Right lobe of liver (tissue), 6 donors: ENCODE data around the gene BTBD16. TPM values are rescaled to one million over a fixed set of nuclear protein-coding genes. Genes with fewer than 3 reads are reported as not detected.

Source experiments
- ATAC-seq, 4 donors: fragments of 200-7000 bp; cut with Tn5 transposase; one replicate each; pipeline ENCODE4 v1.9.1; 2020; ENCODE audit warnings: mild to moderate bottlenecking in 4 of 4, moderate library complexity in 4 of 4
- DNase-seq, 3 donors: peaks; one replicate each; pipeline ENCODE4 v3.0.0-alpha.2; 2020
- H3K27ac ChIP-seq, 3 donors: fragments of 200-600 bp; one replicate each; pipeline ENCODE4 v1.8.0; 2022
- H3K27me3 ChIP-seq, 2 donors: fragments of 200-600 bp; one replicate each; pipeline ENCODE4 v1.8.0; 2022
- H3K36me3 ChIP-seq, 4 donors: fragments of 200-600 bp; sonication (generic) in 1 of 4; one replicate each; pipeline versions ENCODE4 v1.5.1 to v1.8.0; 2017 to 2022; ENCODE audit warnings: control low read depth in 1 of 4
- H3K4me1 ChIP-seq, 4 donors: fragments of 200-600 bp; sonication (generic) in 1 of 4; one replicate each; pipeline versions ENCODE4 v1.5.1 to v1.8.0; 2017 to 2022; ENCODE audit warnings: control low read depth in 1 of 4
- H3K4me3 ChIP-seq, 3 donors: fragments of 200-600 bp; one replicate each; pipeline ENCODE4 v1.8.0; 2022
- H3K9me3 ChIP-seq, 4 donors: fragments of 200-600 bp; sonication (generic) in 1 of 4; one replicate each; pipeline versions ENCODE4 v1.5.1 to v1.8.0; 2017 to 2022; ENCODE audit warnings: control low read depth in 1 of 4
- CTCF ChIP-seq, 4 donors: fragments of 200-600 bp in 3 of 4; fragments of 450-650 bp in 1 of 4; IDR thresholded peaks; one replicate each; pipeline versions ENCODE4 v1.5.1 to v1.8.0; 2016 to 2022; ENCODE audit warnings: antibody characterized with exemption in 4 of 4, mild to moderate bottlenecking in 2 of 4
- POLR2A ChIP-seq: fragments of 450-650 bp; IDR thresholded peaks from one replicate; pipeline ENCODE4 v1.6.1; 2017; ENCODE audit warnings: antibody characterized with exemption, mild to moderate bottlenecking
- WGBS: methylation state at CpG from one replicate; pipeline ENCODE4 v1.1.6; 2018; ENCODE audit warnings: low coverage, low lambda C conversion rate; ENCODE audit not compliant: insufficient coverage; ENCODE audit errors: missing lambda C conversion rate; 5-methylcytosine and 5-hydroxymethylcytosine counted together
- intact Hi-C, 2 donors: fragments of 100-400 bp; cut with DNase I; formaldehyde crosslinking; loops; one replicate each; pipeline versions ENCODE4 v1.11.2 to v1.14.1; 2022
- total RNA-seq, 6 experiments: library from RNA; depleted of rRNA in 2 of 6; stranded (reverse); fragments of >200 nt in 2 of 6; fragmentation: NEBNext Ultra II Directional in 3 of 6; extraction: Animal tissue kit (Norgen Biotek cat#: 25700) in 3 of 6; gene quantifications; one replicate each; pipeline versions ENCODE4 v1.1.0 to v1.2.4, GENCODE V29; 2016 to 2023
- donor health status: DM: no; HTN: yes; CAD: no.
- donor health status: DM: no; HTN: no; CAD: no.
- donor health status: DM: no; HTN: no; CAD: no.
- donor health status: DM: no; HTN: yes; CAD: no.
- donor health status: DM: no; HTN: yes; CAD: no.

The BTBD16 gene
- total RNA-seq, 6 experiments from 2014 or later, result 0.98 to 3.0 (median 2.0) TPM

GRCh38 chr10:122254831-122255230 is 16.3 kb upstream of the BTBD16 start:
- 80% methylated on average over 1 of the region's 5 CpGs for WGBS
- Histone ChIP-seq H3K36me3 (no peaks in the 10 kb centered on the region), H3K4me3 (no peak overlapping the region), H3K27me3 (no peaks in the 10 kb centered on the region), H3K9me3 (no peaks in the 10 kb centered on the region), H3K27ac (no peak overlapping the region), H3K4me1 (no peaks in the 10 kb centered on the region)
- intact Hi-C loops, result no loop called here
- DNase-seq (no peak), ATAC-seq (no peak)
- TF ChIP-seq CTCF (IDR thresholded peaks at IDR 0.05) (no peak), POLR2A (no peak)

GRCh38 chr10:122255509-122256301 is 15.4 kb upstream of the BTBD16 start:
- Histone ChIP-seq H3K36me3 (no peaks in the 10 kb centered on the region), H3K27me3 (no peaks in the 10 kb centered on the region), H3K9me3 (no peaks in the 10 kb centered on the region), H3K4me1 (no peaks in the 10 kb centered on the region), H3K4me3 (no peak overlapping the region), H3K27ac (no peak overlapping the region)
- 83% methylated on average over 10 of the region's 14 CpGs for WGBS
- DNase-seq (no peak), ATAC-seq (no peak)
- intact Hi-C loops, result no loop called here
- TF ChIP-seq CTCF (IDR thresholded peaks at IDR 0.05) (no peak), POLR2A (no peak)

- intact Hi-C loops, result no loop called here
- Histone ChIP-seq H3K4me1 (no peaks in the 10 kb centered on the region), H3K36me3 (no peaks in the 10 kb centered on the region), H3K9me3 (peaks cover 0 to 5% (median 0%) of the 10 kb centered on the region in 4 donors), H3K4me3 (no peak overlapping the region), H3K27ac (no peak overlapping the region), H3K27me3 (no peaks in the 10 kb centered on the region)
- ATAC-seq (no peak), DNase-seq (no peak)
- TF ChIP-seq POLR2A (no peak), CTCF (IDR thresholded peaks at IDR 0.05) (no peak)
- WGBS, result 100% methylated on average over 1 of the region's 3 CpGs
These were observed 14.1 kb upstream of the BTBD16 start for GRCh38 chr10:122257041-122257440.

- H3K9me3 ChIP-seq, result peaks cover 0 to 5% (median 0%) of the 10 kb centered on the region in 4 donors
- DNase-seq (no peak), ATAC-seq (peak in 1 of 4 donors; percentile 30)
- intact Hi-C loops, result no loop called here
- TF ChIP-seq POLR2A (no peak), CTCF (IDR thresholded peaks at IDR 0.05) (no peak)
- H3K36me3 ChIP-seq, result no peaks in the 10 kb centered on the region
- no peak overlapping the region for H3K27ac ChIP-seq
- H3K4me1 ChIP-seq, result no peaks in the 10 kb centered on the region
- WGBS, result 69% methylated on average over 15 of the region's 25 CpGs
- H3K27me3 ChIP-seq, result no peaks in the 10 kb centered on the region
- no peak overlapping the region for H3K4me3 ChIP-seq
These were observed 12.7 kb upstream of the BTBD16 start for GRCh38 chr10:122258136-122259074.
